Measurements from ENCODE around the gene SERPINB12. TPM values are rescaled to one million over a fixed set of nuclear protein-coding genes. Genes with fewer than 3 reads are reported as not detected.

Gene SERPINB12
- total RNA-seq, 1 donor from 2014 or later: not detected

DNA sequence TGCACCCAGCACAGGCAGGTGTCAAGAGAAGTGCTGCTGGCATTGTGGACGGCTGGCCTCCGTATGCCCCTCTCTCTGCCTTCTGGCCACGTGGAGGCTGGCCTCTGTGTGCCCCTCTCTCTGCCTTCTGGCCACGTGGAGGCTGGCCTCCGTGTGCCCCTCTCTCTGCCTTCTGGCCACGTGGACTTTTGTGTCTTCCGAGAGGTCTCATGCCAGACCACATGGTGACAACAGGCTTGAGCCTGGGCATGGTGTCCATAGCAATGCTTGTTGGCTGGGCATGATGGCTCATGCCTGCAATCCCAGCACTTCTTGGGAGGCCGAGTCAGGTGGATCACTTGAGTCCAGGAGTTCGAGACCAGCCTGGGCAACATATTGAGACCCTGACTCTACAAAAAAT lies 25.7 kb downstream of the SERPINB12 start:
- peaks cover 0 to 3% (median 0%) of the 10 kb centered on the region in 3 donors for H3K27me3 ChIP-seq (ENCODE audit: control insufficient read depth in 3 of 3, insufficient read depth in 3 of 3, low read length in 3 of 3)
- H3K9me3 ChIP-seq (ENCODE audit: control insufficient read depth in 3 of 3, low read length in 3 of 3): no peaks in the 10 kb centered on the region
- no peak overlapping the region for H3K9ac ChIP-seq (ENCODE audit: low read depth in 1 of 3, low read length in 3 of 3)
- no peak overlapping the region for H3K4me3 ChIP-seq (ENCODE audit: low read length in 3 of 3)
- H3K27ac ChIP-seq (ENCODE audit: low read depth, low read length): no peak overlapping the region
- H3K36me3 ChIP-seq (ENCODE audit: control insufficient read depth in 3 of 3, insufficient read depth in 3 of 3, low read length in 3 of 3): no peaks in the 10 kb centered on the region
- no peaks in the 10 kb centered on the region for H3K4me1 ChIP-seq (ENCODE audit: control insufficient read depth in 3 of 3, insufficient read depth in 3 of 3, low read length in 3 of 3)

DNA sequence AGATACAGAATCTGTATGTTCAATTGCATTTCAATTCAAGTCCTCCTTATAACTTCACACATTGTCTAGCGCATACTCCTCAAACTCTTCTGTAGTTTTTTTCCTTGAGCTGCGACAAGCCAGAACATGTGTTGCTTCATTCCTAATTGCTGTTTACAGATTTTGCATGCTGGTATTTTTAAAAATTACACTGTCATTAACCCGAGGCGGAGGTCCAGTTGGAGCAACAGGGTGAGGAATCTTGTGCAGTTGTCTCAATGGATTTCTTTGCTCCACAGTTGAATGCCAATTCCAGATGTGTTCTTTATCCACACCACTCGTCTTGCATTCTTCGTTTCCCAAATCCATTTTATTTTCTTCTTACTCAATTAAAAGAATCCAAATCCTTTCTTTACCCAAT lies 28.6 kb downstream of the SERPINB12 start:
- H3K27ac ChIP-seq (ENCODE audit: low read depth, low read length): no peak overlapping the region
- no peaks in the 10 kb centered on the region for H3K9me3 ChIP-seq (ENCODE audit: control insufficient read depth in 3 of 3, low read length in 3 of 3)

DNA sequence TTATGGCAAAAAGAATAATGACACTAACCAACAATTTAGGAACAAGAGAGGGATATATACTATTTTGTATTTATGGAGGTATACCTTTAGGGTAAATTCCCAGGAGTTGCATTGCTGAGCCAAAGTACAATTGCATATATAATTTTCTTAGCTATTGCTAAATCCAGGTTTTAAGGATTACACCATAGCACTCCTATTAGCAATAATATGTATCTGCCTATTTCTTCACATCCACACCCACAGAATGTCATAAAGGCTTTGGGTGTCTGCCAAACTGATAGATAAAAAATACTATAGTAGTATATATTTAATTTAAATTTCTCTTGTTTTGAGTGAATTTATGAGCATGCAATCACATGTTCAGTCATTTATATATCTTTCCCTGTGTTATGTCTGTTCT lies 33.5 kb downstream of the SERPINB12 start:
- H3K27ac ChIP-seq (ENCODE audit: low read depth, low read length): no peak overlapping the region
- no peaks in the 10 kb centered on the region for H3K36me3 ChIP-seq (ENCODE audit: control insufficient read depth in 3 of 3, insufficient read depth in 3 of 3, low read length in 3 of 3)
- no peaks in the 10 kb centered on the region for H3K9me3 ChIP-seq (ENCODE audit: control insufficient read depth in 3 of 3, low read length in 3 of 3)
- H3K4me1 ChIP-seq (ENCODE audit: control insufficient read depth in 3 of 3, insufficient read depth in 3 of 3, low read length in 3 of 3): no peaks in the 10 kb centered on the region
- no peaks in the 10 kb centered on the region for H3K27me3 ChIP-seq (ENCODE audit: control insufficient read depth in 3 of 3, insufficient read depth in 3 of 3, low read length in 3 of 3)
- H3K9ac ChIP-seq (ENCODE audit: low read depth in 1 of 3, low read length in 3 of 3): no peak overlapping the region
- no peak overlapping the region for H3K4me3 ChIP-seq (ENCODE audit: low read length in 3 of 3)

More for the DNA sequence above, 28.6 kb downstream of the SERPINB12 start:
- H3K27me3 ChIP-seq (ENCODE audit: control insufficient read depth in 3 of 3, insufficient read depth in 3 of 3, low read length in 3 of 3): peaks cover 0 to 3% (median 0%) of the 10 kb centered on the region in 3 donors
- H3K9ac ChIP-seq (ENCODE audit: low read depth in 1 of 3, low read length in 3 of 3): no peak overlapping the region
- no peaks in the 10 kb centered on the region for H3K36me3 ChIP-seq (ENCODE audit: control insufficient read depth in 3 of 3, insufficient read depth in 3 of 3, low read length in 3 of 3)
- no peaks in the 10 kb centered on the region for H3K4me1 ChIP-seq (ENCODE audit: control insufficient read depth in 3 of 3, insufficient read depth in 3 of 3, low read length in 3 of 3)
- no peak overlapping the region for H3K4me3 ChIP-seq (ENCODE audit: low read length in 3 of 3)

- no peak overlapping the region for H3K27ac ChIP-seq (ENCODE audit: low read depth, low read length)
- no peak overlapping the region for H3K4me3 ChIP-seq (ENCODE audit: low read length in 3 of 3)
- H3K27me3 ChIP-seq (ENCODE audit: control insufficient read depth in 3 of 3, insufficient read depth in 3 of 3, low read length in 3 of 3): no peaks in the 10 kb centered on the region
- H3K36me3 ChIP-seq (ENCODE audit: control insufficient read depth in 3 of 3, insufficient read depth in 3 of 3, low read length in 3 of 3): no peaks in the 10 kb centered on the region
- H3K4me1 ChIP-seq (ENCODE audit: control insufficient read depth in 3 of 3, insufficient read depth in 3 of 3, low read length in 3 of 3): no peaks in the 10 kb centered on the region
- no peak overlapping the region for H3K9ac ChIP-seq (ENCODE audit: low read depth in 1 of 3, low read length in 3 of 3)
- no peaks in the 10 kb centered on the region for H3K9me3 ChIP-seq (ENCODE audit: control insufficient read depth in 3 of 3, low read length in 3 of 3)
Observed at GRCh38 chr18:63578357-63578958, 36.3 kb downstream of the SERPINB12 start.

GRCh38 chr18:63579616-63580015 lies 37.4 kb downstream of the SERPINB12 start:
- no peak overlapping the region for H3K4me3 ChIP-seq (ENCODE audit: low read length in 3 of 3)
- no peaks in the 10 kb centered on the region for H3K36me3 ChIP-seq (ENCODE audit: control insufficient read depth in 3 of 3, insufficient read depth in 3 of 3, low read length in 3 of 3)
- H3K4me1 ChIP-seq (ENCODE audit: control insufficient read depth in 3 of 3, insufficient read depth in 3 of 3, low read length in 3 of 3): no peaks in the 10 kb centered on the region
- H3K9me3 ChIP-seq (ENCODE audit: control insufficient read depth in 3 of 3, low read length in 3 of 3): no peaks in the 10 kb centered on the region
- H3K27ac ChIP-seq (ENCODE audit: low read depth, low read length): no peak overlapping the region
- no peaks in the 10 kb centered on the region for H3K27me3 ChIP-seq (ENCODE audit: control insufficient read depth in 3 of 3, insufficient read depth in 3 of 3, low read length in 3 of 3)
- no peak overlapping the region for H3K9ac ChIP-seq (ENCODE audit: low read depth in 1 of 3, low read length in 3 of 3)

DNA sequence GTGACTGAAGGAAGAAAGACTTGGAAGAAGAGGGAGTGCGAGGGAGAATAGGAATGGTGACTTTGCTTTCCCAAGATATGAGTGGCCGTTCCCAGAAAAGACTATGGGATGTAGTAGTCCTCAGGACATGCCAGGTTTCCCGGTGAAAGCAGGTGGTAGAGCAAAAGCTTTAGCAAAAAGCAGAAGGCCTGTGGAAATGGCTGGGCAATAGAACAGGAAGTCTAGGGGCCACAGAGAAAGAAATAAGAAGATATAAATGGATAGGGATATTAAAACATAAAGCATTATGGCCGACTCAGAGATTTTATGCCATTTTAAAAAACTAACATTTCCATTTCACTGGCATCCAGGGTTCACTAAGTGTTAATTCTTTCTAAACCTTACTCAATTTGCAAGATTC lies 43.8 kb downstream of the SERPINB12 start:
- Histone ChIP-seq H3K4me3 (ENCODE audit: low read length in 3 of 3) (no peak overlapping the region), H3K9me3 (ENCODE audit: control insufficient read depth in 3 of 3, low read length in 3 of 3) (no peaks in the 10 kb centered on the region), H3K27me3 (ENCODE audit: control insufficient read depth in 3 of 3, insufficient read depth in 3 of 3, low read length in 3 of 3) (no peaks in the 10 kb centered on the region), H3K27ac (ENCODE audit: low read depth, low read length) (no peak overlapping the region), H3K9ac (ENCODE audit: low read depth in 1 of 3, low read length in 3 of 3) (no peak overlapping the region), H3K36me3 (ENCODE audit: control insufficient read depth in 3 of 3, insufficient read depth in 3 of 3, low read length in 3 of 3) (no peaks in the 10 kb centered on the region), H3K4me1 (ENCODE audit: control insufficient read depth in 3 of 3, insufficient read depth in 3 of 3, low read length in 3 of 3) (no peaks in the 10 kb centered on the region)

DNA sequence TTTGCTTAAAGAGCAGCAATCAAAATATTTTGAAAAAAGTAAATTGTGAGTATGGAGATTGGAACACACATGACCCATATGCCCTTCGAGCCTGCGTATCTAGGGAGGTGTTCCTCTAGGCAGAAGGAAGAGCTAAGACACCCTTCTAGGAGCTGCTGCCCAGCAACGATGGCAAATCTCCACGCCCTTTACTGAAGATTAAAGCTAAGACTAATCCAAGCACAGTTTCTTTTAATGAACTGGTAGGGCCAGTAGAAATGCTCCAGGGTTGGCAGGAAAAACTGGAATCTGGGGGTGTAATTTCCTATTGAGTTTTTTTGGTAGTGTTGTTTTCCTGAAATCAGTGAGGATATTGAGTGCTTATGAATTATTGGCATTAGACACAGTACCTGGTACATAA lies 44.3 kb downstream of the SERPINB12 start:
- no peak overlapping the region for H3K9ac ChIP-seq (ENCODE audit: low read depth in 1 of 3, low read length in 3 of 3)
- no peak overlapping the region for H3K4me3 ChIP-seq (ENCODE audit: low read length in 3 of 3)
- H3K4me1 ChIP-seq (ENCODE audit: control insufficient read depth in 3 of 3, insufficient read depth in 3 of 3, low read length in 3 of 3): no peaks in the 10 kb centered on the region
- no peaks in the 10 kb centered on the region for H3K27me3 ChIP-seq (ENCODE audit: control insufficient read depth in 3 of 3, insufficient read depth in 3 of 3, low read length in 3 of 3)
- H3K9me3 ChIP-seq (ENCODE audit: control insufficient read depth in 3 of 3, low read length in 3 of 3): no peaks in the 10 kb centered on the region
- no peak overlapping the region for H3K27ac ChIP-seq (ENCODE audit: low read depth, low read length)
- no peaks in the 10 kb centered on the region for H3K36me3 ChIP-seq (ENCODE audit: control insufficient read depth in 3 of 3, insufficient read depth in 3 of 3, low read length in 3 of 3)

DNA sequence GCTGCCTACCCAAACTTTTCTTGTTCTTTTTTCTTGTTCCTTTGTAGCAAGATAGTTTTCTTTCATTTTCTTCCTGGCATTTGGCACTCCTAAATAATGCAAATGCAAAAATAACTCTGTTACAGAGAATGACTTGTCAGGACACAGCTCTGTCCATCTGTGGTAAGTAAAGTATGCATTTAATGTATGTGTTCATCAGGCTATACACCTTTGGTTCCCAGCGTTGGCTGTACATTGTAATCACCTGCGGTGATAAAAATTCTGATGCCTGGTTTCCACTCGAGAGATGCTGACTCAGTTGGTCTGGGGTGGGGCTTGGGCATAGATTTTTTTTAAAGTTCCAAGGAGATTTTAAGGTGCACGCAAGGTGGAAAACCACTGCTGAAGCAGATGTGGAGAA lies 44.8 kb downstream of the SERPINB12 start, which contains the start of gene SERPINB13:
Gene SERPINB13, plus strand, starts transcription at position 378 of the 400 bp plus-strand sequence. CDS start 1,325 bp downstream, outside the sequence.
- Histone ChIP-seq H3K4me3 (ENCODE audit: low read length in 3 of 3) (no peak within 1 kb of the TSS), H3K27me3 (ENCODE audit: control insufficient read depth in 3 of 3, insufficient read depth in 3 of 3, low read length in 3 of 3) (no peaks in the 10 kb centered on the region), H3K27ac (ENCODE audit: low read depth, low read length) (no peak within 1 kb of the TSS), H3K9me3 (ENCODE audit: control insufficient read depth in 3 of 3, low read length in 3 of 3) (no peaks in the 10 kb centered on the region), H3K4me1 (ENCODE audit: control insufficient read depth in 3 of 3, insufficient read depth in 3 of 3, low read length in 3 of 3) (no peaks in the 10 kb centered on the region), H3K36me3 (ENCODE audit: control insufficient read depth in 3 of 3, insufficient read depth in 3 of 3, low read length in 3 of 3) (no peaks in the 10 kb centered on the region), H3K9ac (ENCODE audit: low read depth in 1 of 3, low read length in 3 of 3) (no peak within 1 kb of the TSS)

- H3K27me3 ChIP-seq (ENCODE audit: control insufficient read depth in 3 of 3, insufficient read depth in 3 of 3, low read length in 3 of 3): no peaks in the 10 kb centered on the region
- H3K9ac ChIP-seq (ENCODE audit: low read depth in 1 of 3, low read length in 3 of 3): no peak overlapping the region
- no peaks in the 10 kb centered on the region for H3K4me1 ChIP-seq (ENCODE audit: control insufficient read depth in 3 of 3, insufficient read depth in 3 of 3, low read length in 3 of 3)
- H3K36me3 ChIP-seq (ENCODE audit: control insufficient read depth in 3 of 3, insufficient read depth in 3 of 3, low read length in 3 of 3): no peaks in the 10 kb centered on the region
- no peak overlapping the region for H3K27ac ChIP-seq (ENCODE audit: low read depth, low read length)
- no peak overlapping the region for H3K4me3 ChIP-seq (ENCODE audit: low read length in 3 of 3)
- H3K9me3 ChIP-seq (ENCODE audit: control insufficient read depth in 3 of 3, low read length in 3 of 3): no peaks in the 10 kb centered on the region
Observed at GRCh38 chr18:63588909-63589308, 46.7 kb downstream of the SERPINB12 start.

DNA sequence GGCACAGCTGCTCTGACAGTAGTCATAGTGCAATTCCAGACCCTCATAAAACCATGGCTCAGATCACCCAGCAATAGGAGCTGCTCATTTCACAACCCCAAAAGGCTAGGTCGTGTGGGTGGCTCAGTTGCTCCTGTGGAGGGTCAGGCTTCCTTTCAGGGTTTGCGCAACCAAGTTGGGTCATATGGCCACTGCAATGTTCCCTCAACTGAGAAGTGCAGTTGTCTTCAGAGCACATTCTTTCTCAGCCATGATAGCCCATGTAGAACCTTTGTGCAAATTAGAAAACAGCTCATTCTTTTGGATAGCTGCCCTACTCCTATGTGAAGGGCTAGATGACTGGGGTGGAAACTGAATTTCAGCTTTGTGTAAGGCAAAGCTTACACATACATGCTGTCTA lies 48.2 kb downstream of the SERPINB12 start:
- H3K9me3 ChIP-seq (ENCODE audit: control insufficient read depth in 3 of 3, low read length in 3 of 3): no peaks in the 10 kb centered on the region
- no peak overlapping the region for H3K9ac ChIP-seq (ENCODE audit: low read depth in 1 of 3, low read length in 3 of 3)
- H3K27me3 ChIP-seq (ENCODE audit: control insufficient read depth in 3 of 3, insufficient read depth in 3 of 3, low read length in 3 of 3): no peaks in the 10 kb centered on the region
- H3K27ac ChIP-seq (ENCODE audit: low read depth, low read length): no peak overlapping the region
- H3K4me3 ChIP-seq (ENCODE audit: low read length in 3 of 3): no peak overlapping the region
- no peaks in the 10 kb centered on the region for H3K36me3 ChIP-seq (ENCODE audit: control insufficient read depth in 3 of 3, insufficient read depth in 3 of 3, low read length in 3 of 3)
- H3K4me1 ChIP-seq (ENCODE audit: control insufficient read depth in 3 of 3, insufficient read depth in 3 of 3, low read length in 3 of 3): no peaks in the 10 kb centered on the region
